ENCODE results near the gene CSNK2A3.

CSNK2A3 gene

DNA sequence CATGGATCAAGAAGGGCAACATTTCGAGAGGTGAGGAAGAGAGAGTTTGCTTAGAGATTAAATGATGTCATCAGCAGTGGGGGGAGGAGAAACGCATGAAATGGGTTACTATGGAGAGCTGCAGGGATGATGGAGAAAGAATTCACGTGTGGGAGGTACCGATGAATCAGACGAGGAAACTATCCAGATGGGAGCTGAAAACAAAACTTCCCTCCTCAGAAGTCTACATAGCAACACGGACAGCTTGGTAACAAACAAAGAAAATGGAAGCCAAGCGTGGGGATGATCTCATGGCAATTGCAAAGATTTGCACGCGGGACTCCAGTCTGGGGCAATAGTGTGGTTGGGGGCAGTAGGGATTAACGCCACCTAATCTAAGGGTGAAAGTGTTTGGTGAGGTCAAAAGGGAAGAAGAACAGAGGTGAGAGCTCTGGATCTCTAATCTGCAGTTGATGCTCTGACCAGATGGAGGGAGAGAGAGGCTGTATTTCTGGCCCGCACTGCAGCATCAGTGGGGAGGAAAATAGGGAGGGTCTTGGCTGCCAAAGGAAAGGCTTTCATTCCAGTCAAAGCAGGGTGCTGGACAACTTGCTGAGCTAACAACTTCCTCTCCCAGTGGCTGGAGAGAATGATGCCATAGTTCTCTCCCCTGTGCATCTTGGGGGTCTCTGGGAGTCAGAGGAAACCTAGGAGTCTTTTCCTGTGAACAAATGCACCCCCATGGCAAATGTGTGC lies 43.4 kb upstream of the CSNK2A3 start:
- peak; percentile 92 for DNase-seq (ENCODE audit: low read depth)
- no peak overlapping the region for H3K4me3 ChIP-seq (ENCODE audit: low read length)
- TF ChIP-seq, protein P1, sequence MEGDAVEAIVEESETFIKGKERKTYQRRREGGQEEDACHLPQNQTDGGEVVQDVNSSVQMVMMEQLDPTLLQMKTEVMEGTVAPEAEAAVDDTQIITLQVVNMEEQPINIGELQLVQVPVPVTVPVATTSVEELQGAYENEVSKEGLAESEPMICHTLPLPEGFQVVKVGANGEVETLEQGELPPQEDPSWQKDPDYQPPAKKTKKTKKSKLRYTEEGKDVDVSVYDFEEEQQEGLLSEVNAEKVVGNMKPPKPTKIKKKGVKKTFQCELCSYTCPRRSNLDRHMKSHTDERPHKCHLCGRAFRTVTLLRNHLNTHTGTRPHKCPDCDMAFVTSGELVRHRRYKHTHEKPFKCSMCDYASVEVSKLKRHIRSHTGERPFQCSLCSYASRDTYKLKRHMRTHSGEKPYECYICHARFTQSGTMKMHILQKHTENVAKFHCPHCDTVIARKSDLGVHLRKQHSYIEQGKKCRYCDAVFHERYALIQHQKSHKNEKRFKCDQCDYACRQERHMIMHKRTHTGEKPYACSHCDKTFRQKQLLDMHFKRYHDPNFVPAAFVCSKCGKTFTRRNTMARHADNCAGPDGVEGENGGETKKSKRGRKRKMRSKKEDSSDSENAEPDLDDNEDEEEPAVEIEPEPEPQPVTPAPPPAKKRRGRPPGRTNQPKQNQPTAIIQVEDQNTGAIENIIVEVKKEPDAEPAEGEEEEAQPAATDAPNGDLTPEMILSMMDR (IDR thresholded peaks at IDR 0.05; ENCODE audit: insufficient read depth, low read depth, low read length, missing control alignments) = no peak

DNA sequence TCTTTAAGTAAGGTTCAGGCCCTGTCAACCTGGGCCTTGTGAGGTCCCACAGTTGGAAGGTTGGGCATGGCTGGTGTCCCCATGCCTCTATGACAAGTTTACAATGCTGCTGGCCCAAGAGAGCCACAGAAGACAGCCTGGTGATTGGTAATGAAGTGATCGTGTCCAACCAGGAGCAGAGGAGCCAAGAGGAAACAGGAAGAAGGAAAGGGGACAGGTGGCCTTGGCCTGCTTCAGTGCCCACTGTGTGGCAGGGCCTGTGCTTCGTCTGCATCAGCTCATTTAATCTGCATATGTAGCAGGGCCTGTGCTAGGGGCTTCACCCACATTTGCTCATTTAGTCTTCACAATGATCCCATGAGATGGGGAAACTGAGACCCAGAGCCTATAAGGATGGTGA lies 42.1 kb upstream of the CSNK2A3 start:
- TF ChIP-seq, protein P1 (IDR thresholded peaks at IDR 0.05; ENCODE audit: insufficient read depth, low read depth, low read length, missing control alignments) = no peak
- no peak overlapping the region for H3K4me3 ChIP-seq (ENCODE audit: low read length)

DNA sequence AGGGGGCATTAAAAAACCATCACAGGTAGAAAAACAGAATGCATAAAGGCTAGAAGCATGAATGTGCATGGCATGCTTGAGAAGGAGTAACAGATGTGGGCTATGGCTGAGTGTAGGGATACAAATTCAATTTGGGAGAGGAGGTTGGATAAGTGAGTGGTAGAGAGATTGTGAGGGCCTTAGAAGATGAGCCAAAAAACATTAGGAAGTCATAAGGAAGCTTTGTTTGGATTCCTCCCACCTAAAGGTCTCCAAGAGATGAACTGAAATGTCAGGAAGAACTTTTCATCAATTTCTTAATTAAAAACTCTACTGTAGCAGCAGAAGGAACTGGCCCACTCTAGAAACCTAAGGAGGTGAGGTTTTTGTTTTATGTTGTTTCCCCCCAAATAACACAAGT lies 41.2 kb upstream of the CSNK2A3 start:
- DNase-seq (ENCODE audit: low read depth) = no peak
- H3K4me3 ChIP-seq (ENCODE audit: low read length) = no peak overlapping the region
- TF ChIP-seq, protein P1 (IDR thresholded peaks at IDR 0.05; ENCODE audit: insufficient read depth, low read depth, low read length, missing control alignments) = no peak

More for the DNA sequence above, 42.1 kb upstream of the CSNK2A3 start:
- no peak for DNase-seq (ENCODE audit: low read depth)

DNA sequence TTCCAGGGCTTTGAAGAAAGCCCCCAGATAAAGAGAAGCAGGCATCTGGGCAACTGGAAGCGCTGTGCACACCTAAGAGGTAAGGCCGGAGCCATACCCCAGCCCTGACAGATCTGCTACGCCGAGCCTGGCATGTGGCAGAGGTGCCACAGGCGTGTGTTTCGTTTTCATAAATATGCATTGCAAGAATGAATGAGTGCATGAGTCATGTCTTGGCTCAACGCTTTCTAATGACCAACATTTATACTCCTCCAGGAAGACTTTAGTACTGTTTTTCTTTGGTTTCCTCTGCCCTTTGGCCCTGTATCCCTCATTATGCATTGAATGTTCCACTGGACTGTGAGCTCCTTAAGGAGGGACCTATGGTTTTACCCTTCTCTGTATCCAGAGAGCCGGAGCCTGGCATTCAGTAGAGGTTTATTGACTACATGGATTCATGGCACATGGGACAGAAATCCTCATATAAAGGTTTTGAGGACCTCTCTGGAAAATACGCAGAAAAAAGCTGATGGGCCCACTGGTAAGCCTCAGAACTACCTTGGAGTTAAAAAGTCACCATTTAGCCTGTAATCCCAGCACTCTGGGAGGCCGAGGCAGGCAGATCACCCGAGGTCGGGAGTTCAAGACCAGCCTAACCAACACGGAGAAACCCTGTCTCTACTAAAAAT lies 38.9 kb upstream of the CSNK2A3 start:
- no peak overlapping the region for H3K4me3 ChIP-seq (ENCODE audit: low read length)
- TF ChIP-seq, protein P1 (IDR thresholded peaks at IDR 0.05; ENCODE audit: insufficient read depth, low read depth, low read length, missing control alignments) = no peak
- peak; percentile 86 for DNase-seq (ENCODE audit: low read depth)

DNA sequence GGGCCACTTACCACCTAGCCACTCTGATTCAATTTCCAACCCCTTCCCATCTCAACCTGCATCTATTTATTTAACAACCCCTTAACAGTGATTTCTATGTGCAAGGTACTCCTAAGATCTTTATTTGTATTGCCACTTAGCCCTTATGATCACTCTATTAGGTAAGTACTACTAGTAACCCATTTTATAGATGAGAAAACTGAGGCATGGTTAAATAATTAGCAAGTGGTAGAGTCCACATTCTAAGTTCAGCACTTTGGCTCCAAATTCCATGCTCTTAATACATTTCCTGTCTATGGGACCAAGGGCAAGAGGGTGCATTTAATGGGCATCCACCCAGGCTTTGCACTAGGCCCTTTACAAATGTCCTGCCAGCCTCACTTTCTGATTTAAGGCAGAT lies 38.1 kb upstream of the CSNK2A3 start:
- DNase-seq (ENCODE audit: low read depth) = no peak
- no peak overlapping the region for H3K4me3 ChIP-seq (ENCODE audit: low read length)
- TF ChIP-seq, protein P1 (IDR thresholded peaks at IDR 0.05; ENCODE audit: insufficient read depth, low read depth, low read length, missing control alignments) = no peak

DNA sequence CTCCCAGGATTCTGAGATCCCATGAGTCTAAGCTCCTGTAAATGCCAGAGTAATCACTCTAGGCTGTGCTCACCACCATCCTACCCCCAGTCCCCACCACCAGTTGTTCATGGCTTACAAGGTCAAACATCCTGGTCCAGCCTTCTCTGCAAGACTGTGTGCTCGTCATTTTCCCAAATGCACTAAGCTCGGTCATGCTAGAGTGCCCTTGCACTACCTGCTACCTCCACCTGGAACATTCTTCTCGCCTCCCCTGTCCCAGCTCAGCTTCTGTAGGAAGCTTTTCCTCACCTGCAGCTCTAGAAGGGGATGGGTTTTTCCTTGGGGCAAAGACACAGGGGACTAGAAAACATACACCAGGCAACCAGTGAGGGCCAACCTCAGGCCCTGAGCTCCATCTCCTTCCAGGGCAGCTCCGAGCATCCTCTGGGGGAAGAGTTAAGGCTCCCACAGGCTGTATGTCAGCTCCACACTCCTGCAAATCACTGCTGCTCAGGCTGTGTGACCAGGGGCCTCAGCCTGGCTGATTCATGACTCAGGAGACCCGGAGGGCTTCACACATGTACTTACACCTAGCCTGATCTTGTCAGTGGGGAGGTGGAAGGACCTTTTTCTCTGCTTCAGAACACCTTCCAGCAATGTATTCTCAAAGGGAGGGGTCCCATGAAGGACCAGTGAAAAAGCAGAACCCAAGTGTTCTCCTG lies 37.2 kb upstream of the CSNK2A3 start:
- TF ChIP-seq, protein P1 (IDR thresholded peaks at IDR 0.05; ENCODE audit: insufficient read depth, low read depth, low read length, missing control alignments) = no peak
- no peak overlapping the region for H3K4me3 ChIP-seq (ENCODE audit: low read length)
- DNase-seq (ENCODE audit: low read depth) = no peak
